Subcutaneous adipose tissue (tissue), 4 donors: ENCODE data around the gene ZFP64. TPM values are rescaled to one million over a fixed set of nuclear protein-coding genes. Genes with fewer than 3 reads are reported as not detected.

Source experiments
- total RNA-seq, 4 donors: library from RNA; depleted of rRNA; stranded (reverse); fragments of >200 nt; gene quantifications; one replicate each; pipeline ENCODE4 v1.1.0, GENCODE V29; 2016
- TF ChIP-seq, protein P1 (sequence below): fragments of 450-650 bp; IDR thresholded peaks from one replicate; pipeline ENCODE4 v1.5.1; 2016; ENCODE audit warnings: low read depth, mild to moderate bottlenecking, control low read depth, antibody characterized with exemption, moderate library complexity

The ZFP64 gene
- total RNA-seq, 4 donors from 2014 or later, result 8.7 to 9.3 (median 9.0) TPM

- TF ChIP-seq, protein P1, sequence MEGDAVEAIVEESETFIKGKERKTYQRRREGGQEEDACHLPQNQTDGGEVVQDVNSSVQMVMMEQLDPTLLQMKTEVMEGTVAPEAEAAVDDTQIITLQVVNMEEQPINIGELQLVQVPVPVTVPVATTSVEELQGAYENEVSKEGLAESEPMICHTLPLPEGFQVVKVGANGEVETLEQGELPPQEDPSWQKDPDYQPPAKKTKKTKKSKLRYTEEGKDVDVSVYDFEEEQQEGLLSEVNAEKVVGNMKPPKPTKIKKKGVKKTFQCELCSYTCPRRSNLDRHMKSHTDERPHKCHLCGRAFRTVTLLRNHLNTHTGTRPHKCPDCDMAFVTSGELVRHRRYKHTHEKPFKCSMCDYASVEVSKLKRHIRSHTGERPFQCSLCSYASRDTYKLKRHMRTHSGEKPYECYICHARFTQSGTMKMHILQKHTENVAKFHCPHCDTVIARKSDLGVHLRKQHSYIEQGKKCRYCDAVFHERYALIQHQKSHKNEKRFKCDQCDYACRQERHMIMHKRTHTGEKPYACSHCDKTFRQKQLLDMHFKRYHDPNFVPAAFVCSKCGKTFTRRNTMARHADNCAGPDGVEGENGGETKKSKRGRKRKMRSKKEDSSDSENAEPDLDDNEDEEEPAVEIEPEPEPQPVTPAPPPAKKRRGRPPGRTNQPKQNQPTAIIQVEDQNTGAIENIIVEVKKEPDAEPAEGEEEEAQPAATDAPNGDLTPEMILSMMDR, result no peak
Observed at GRCh38 chr20:52131048-52131643, 60.4 kb downstream of the ZFP64 start.

GRCh38 chr20:52130406-52130805, 61.2 kb downstream of the ZFP64 start:
- TF ChIP-seq, protein P1, result no peak

- TF ChIP-seq, protein P1, result no peak
Observed at GRCh38 chr20:52129611-52130010, 62.0 kb downstream of the ZFP64 start.

- TF ChIP-seq, protein P1, result no peak
Observed at GRCh38 chr20:52127309-52127708, 64.3 kb downstream of the ZFP64 start.

DNA sequence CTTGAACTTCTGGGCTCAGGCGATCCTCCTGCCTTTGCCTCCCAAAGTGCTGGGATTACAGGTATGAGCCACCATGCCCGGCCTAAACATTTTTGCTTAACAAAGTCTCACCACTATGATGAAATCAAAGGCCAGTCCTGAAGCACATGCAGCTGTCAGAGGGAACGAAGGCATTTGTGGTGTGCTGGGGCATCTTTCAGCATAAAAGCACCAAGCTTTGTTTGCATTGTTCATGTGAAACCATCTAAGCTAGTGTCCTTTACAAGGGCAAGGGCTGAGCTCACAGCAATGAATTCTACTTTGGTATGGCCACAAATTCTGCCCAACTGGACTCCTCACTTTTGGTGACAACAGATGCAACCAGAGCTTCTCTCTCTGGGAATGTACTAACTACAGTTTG, 66.8 kb downstream of the ZFP64 start:
- TF ChIP-seq, protein P1, result no peak

DNA sequence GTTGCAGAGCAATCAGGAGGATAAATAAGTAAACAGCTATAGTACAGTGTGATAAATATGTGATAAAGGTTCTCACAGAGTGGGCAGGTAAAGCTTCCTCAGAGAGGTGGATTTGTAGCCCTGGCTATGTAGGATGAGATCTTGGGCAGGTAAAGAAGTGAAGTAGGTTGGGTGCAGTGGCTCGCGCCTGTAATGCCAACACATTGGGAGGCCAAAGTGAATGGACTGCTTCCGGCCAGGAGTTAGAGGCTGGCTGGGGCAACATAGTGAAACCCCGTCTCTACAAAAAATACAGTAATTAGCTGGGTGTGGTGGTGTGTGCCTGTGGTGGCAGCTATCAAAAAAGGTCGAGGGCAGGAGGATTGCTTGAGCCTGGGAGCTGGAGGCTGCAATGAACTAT, 72.9 kb downstream of the ZFP64 start:
- TF ChIP-seq, protein P1, result no peak

- TF ChIP-seq, protein P1, result no peak
Observed at GRCh38 chr20:52118016-52118623, 73.5 kb downstream of the ZFP64 start.
